IMR-90 (cell line): ENCODE measurements around the gene IGFBP3. TPM values are rescaled to one million over a fixed set of nuclear protein-coding genes. Genes with fewer than 3 reads are reported as not detected.

ENCODE experiments used
- ATAC-seq: fragments of 200-7000 bp; cut with Tn5 transposase; 2 replicates; pipeline ENCODE4 v1.9.1; 2020; ENCODE audit warnings: low read depth, mild to moderate bottlenecking, moderate library complexity
- BruUV-seq: library from RNA; stranded (reverse); fragments of 400-500 nt; replicated peaks from 2 replicates; lab custom pipeline; 2021; lab: Mats Ljungman, UMichigan
- CTCF ChIA-PET: fragments of 300-600 bp; formaldehyde crosslinking; extraction: SDS; loops from one replicate; lab custom pipeline; 2021; ENCODE audit warnings: antibody characterized with exemption; lab: Yijun Ruan, JAX
- POLR2A ChIA-PET: fragments of 300-600 bp; sonication (Branson Sonifier 250); formaldehyde crosslinking; loops from one replicate; lab custom pipeline; 2022; ENCODE audit warnings: antibody characterized with exemption; ENCODE audit not compliant: unreplicated experiment; lab: Charles Lee
- DNase-seq: peaks from one replicate; pipeline ENCODE4 v3.0.0; 2013
- H2AFZ ChIP-seq: replicated peaks from 2 replicates; pipeline ENCODE3; 2013; ENCODE audit warnings: low read length, mild to moderate bottlenecking; ENCODE audit not compliant: poor library complexity
- H2AK5ac ChIP-seq: 2 replicates; pipeline ENCODE4 v1.6.1; 2013; ENCODE audit warnings: low read depth, low read length, inconsistent platforms
- H2AK9ac ChIP-seq: replicated peaks from 2 replicates; pipeline ENCODE3; 2013; ENCODE audit warnings: mild to moderate bottlenecking, low read depth, low read length, moderate library complexity; ENCODE audit not compliant: poor library complexity
- H2BK120ac ChIP-seq: 2 replicates; pipeline ENCODE4 v1.6.1; 2013; ENCODE audit warnings: low read depth, low read length, inconsistent platforms
- H2BK15ac ChIP-seq: 3 replicates; pipeline ENCODE4 v1.6.1; 2013; ENCODE audit warnings: low read depth, low read length, inconsistent platforms
- H2BK20ac ChIP-seq: 2 replicates; pipeline ENCODE4 v1.6.1; 2013; ENCODE audit warnings: low read depth, mild to moderate bottlenecking, inconsistent platforms, low read length, moderate library complexity
- H2BK5ac ChIP-seq: 2 replicates; pipeline ENCODE4 v1.6.1; 2013; ENCODE audit warnings: mild to moderate bottlenecking, low read depth, low read length, inconsistent platforms; ENCODE audit not compliant: poor library complexity, severe bottlenecking
- H3K14ac ChIP-seq: replicated peaks from 2 replicates; pipeline ENCODE4 v1.6.1; 2013; ENCODE audit warnings: low read depth, low read length, inconsistent platforms
- H3K18ac ChIP-seq: 2 replicates; pipeline ENCODE4 v1.6.1; 2013; ENCODE audit warnings: low read depth, low read length, control low read depth
- H3K23ac ChIP-seq: 2 replicates; pipeline ENCODE4 v1.6.1; 2013; ENCODE audit warnings: low read depth, low read length, inconsistent platforms
- H3K27ac ChIP-seq: 2 replicates; pipeline ENCODE4 v1.5.1; 2013; ENCODE audit warnings: mild to moderate bottlenecking, control low read depth, low read length; ENCODE audit not compliant: insufficient read depth
- H3K27me3 ChIP-seq: 2 replicates; pipeline ENCODE4 v1.6.1; 2013; ENCODE audit warnings: low read length; ENCODE audit not compliant: control insufficient read depth, insufficient read depth
- H3K36me3 ChIP-seq: 2 replicates; pipeline ENCODE4 v1.6.1; 2013; ENCODE audit warnings: low read length, mixed read lengths; ENCODE audit not compliant: control insufficient read depth, insufficient read depth
- H3K4ac ChIP-seq: 2 replicates; pipeline ENCODE4 v1.6.1; 2013; ENCODE audit warnings: low read depth, low read length, inconsistent platforms
- H3K4me1 ChIP-seq: 2 replicates; pipeline ENCODE4 v1.6.1; 2013; ENCODE audit warnings: low read length, mixed read lengths; ENCODE audit not compliant: control insufficient read depth, insufficient read depth
- H3K4me2 ChIP-seq: 2 replicates; pipeline ENCODE4 v1.6.1; 2013; ENCODE audit warnings: low read depth, mild to moderate bottlenecking, control low read depth, low read length, moderate library complexity
- H3K4me3 ChIP-seq: 2 replicates; pipeline ENCODE4 v1.5.1; 2013; ENCODE audit warnings: low read depth, mild to moderate bottlenecking, control low read depth, low read length, moderate library complexity; ENCODE audit not compliant: insufficient read depth
- H3K56ac ChIP-seq: 2 replicates; pipeline ENCODE4 v1.6.1; 2013; ENCODE audit warnings: low read length, inconsistent platforms; ENCODE audit not compliant: insufficient read depth; ENCODE audit errors: extremely low read depth
- H3K79me1 ChIP-seq, 2 experiments: 2 replicates each; pipeline ENCODE4 v1.6.1; 2013; ENCODE audit warnings: low read length in 2 of 2, inconsistent platforms in 1 of 2, low read depth in 1 of 2
- H3K9ac ChIP-seq: 2 replicates; pipeline ENCODE4 v1.6.1; 2013; ENCODE audit warnings: low read depth, low read length, control low read depth
- H3K9me1 ChIP-seq: 2 replicates; pipeline ENCODE4 v1.6.1; 2013; ENCODE audit warnings: low read length, inconsistent platforms; ENCODE audit not compliant: insufficient read depth
- H3K9me3 ChIP-seq: 2 replicates; pipeline ENCODE4 v1.6.1; 2013; ENCODE audit warnings: low read length; ENCODE audit not compliant: control insufficient read depth, insufficient read depth
- H4K20me1 ChIP-seq: 2 replicates; pipeline ENCODE4 v1.6.1; 2013; ENCODE audit warnings: low read length, inconsistent platforms; ENCODE audit not compliant: insufficient read depth
- H4K5ac ChIP-seq: 2 replicates; pipeline ENCODE4 v1.6.1; 2013; ENCODE audit warnings: mild to moderate bottlenecking, low read depth, low read length, control low read depth
- H4K8ac ChIP-seq, 2 experiments: 2 replicates each; pipeline ENCODE4 v1.6.1; 2013; ENCODE audit warnings: low read depth in 2 of 2, low read length in 2 of 2, control low read depth in 1 of 2, inconsistent platforms in 1 of 2
- H4K91ac ChIP-seq: 2 replicates; pipeline ENCODE4 v1.6.1; 2013; ENCODE audit warnings: low read depth, low read length, inconsistent platforms; ENCODE audit not compliant: insufficient read depth
- BHLHE40 ChIP-seq: fragments of 150-350 bp; IDR thresholded peaks from 2 replicates; pipeline ENCODE4 v1.6.1; 2016; ENCODE audit warnings: mild to moderate bottlenecking, low read depth, low read length
- CEBPB ChIP-seq: IDR thresholded peaks from 2 replicates; pipeline ENCODE4 v1.6.1; 2012; ENCODE audit warnings: low read depth, low read length, improper control_type of control experiment
- ELK1 ChIP-seq: fragments of 150-350 bp; IDR thresholded peaks from 2 replicates; pipeline ENCODE4 v1.6.1; 2016; ENCODE audit warnings: low read depth, mild to moderate bottlenecking, low read length, moderate library complexity, borderline replicate concordance
- FOS ChIP-seq: fragments of 150-350 bp; IDR thresholded peaks from 2 replicates; pipeline ENCODE4 v1.6.1; 2016; ENCODE audit warnings: low read depth, low read length
- MAFK ChIP-seq: IDR thresholded peaks from 2 replicates; pipeline ENCODE4 v1.6.1; 2012; ENCODE audit warnings: low read depth, low read length, improper control_type of control experiment
- MAZ ChIP-seq: IDR thresholded peaks from 2 replicates; pipeline ENCODE4 v1.6.1; 2012; ENCODE audit warnings: low read depth, mild to moderate bottlenecking, low read length, improper control_type of control experiment, moderate library complexity, borderline replicate concordance
- WGBS, 2 experiments: methylation state at CpG; one replicate each; pipeline versions ENCODE4 v1.1.5 to v1.1.7; 2013; ENCODE audit warnings: missing lambda C conversion rate in 2 of 2; ENCODE audit not compliant: insufficient read length in 1 of 2; ENCODE audit errors: extremely low coverage in 2 of 2; 5-methylcytosine and 5-hydroxymethylcytosine counted together
- dilution Hi-C: fragments of 300-500 bp; cut with HindIII; formaldehyde crosslinking; loops from one replicate; pipeline ENCODE4 v1.14.3; 2018; ENCODE audit warnings: low sequenced_read_pairs; ENCODE audit not compliant: unreplicated experiment
- in situ Hi-C: fragments of 300-500 bp; cut with MboI; formaldehyde crosslinking; loops from 3 replicates; pipeline ENCODE4 v1.14.3; 2019; ENCODE audit warnings: low sequenced_read_pairs, inconsistent platforms, mixed read lengths
- intact Hi-C: fragments of 100-400 bp; cut with micrococcal nuclease; formaldehyde crosslinking; loops from 2 replicates; pipeline ENCODE4 v1.10.0; 2022
- polyA plus RNA-seq, 3 experiments: library from polyadenylated mRNA; depleted of rRNA; stranded (reverse); fragments of >200 nt; gene quantifications; 2 replicates each; pipeline ENCODE4 v1.2.3, GENCODE V29; 2012; ENCODE audit warnings: low replicate concordance in 1 of 3
- total RNA-seq: library from RNA; depleted of rRNA; stranded (reverse); fragments of >200 nt; gene quantifications from 2 replicates; pipeline ENCODE4 v1.2.3, GENCODE V29; 2012

Gene IGFBP3
- total and polyA plus RNA-seq, 2 of the 4 experiments (the other 2 are of a cell fraction): 272 to 601 TPM

DNA sequence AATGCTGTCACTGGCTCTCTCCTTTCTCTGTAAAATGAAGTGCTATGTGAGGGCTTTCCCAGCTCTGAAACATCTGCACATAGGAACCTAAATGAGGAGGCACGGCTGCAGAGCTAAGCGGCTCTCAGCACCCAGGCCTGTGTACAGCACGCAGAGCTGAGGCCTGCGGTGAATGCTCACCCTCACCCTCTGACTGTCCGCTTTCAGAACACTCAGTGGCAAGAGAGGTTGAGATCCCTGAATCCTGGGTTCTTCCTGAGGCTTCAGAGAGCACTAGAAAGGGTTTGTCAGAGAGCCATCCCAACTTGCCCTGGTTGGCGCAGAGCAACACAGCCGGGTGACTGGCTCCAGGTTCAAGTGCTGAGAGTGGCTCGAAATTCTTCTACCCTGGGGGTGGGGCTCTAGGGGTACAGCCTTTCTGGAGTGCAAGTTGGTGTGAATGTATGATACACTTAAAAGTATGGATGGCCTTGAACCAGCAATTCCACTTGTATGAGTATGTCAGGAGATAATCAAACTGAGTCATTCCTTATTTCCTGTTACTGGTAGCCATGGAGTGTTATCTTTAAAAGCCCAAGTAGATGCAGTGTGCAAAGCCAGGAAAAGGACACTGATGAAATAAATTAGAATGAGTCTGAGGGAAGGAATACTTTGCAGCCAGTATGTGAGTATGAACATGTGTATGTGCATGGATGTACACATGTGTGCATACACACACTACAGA lies 46.5 kb downstream of the IGFBP3 start:
- H2BK120ac ChIP-seq: peak overlapping the region; percentile 97
- H3K56ac ChIP-seq: no peak overlapping the region; the same call in 1 of the 2 replicates
- H2BK20ac ChIP-seq: peak overlapping the region; percentile 93
- peak overlapping the region; percentile 5; the same call in 1 of the 2 replicates for H4K5ac ChIP-seq
- H3K14ac ChIP-seq: peak overlapping the region; percentile 91
- ChIA-PET CTCF (interaction anchor here (0.6 to 0.8 kb wide), 2 partner anchors 20 to 1228 kb away, joined by 4 to 10 read pairs; no protein-coding TSS in a partner anchor), POLR2A (no interaction called here)
- H3K4ac ChIP-seq: peak overlapping the region; percentile 94
- TF ChIP-seq BHLHE40 (0 out of 2 replicates have a peak, but pooled peaks have one; percentile 7), ELK1 (no peak), CEBPB (peak; percentile 60; the same call in 1 of the 2 replicates), MAFK (0 out of 2 replicates have a peak, but pooled peaks have one; percentile 2), FOS (peak; percentile 79), MAZ (no peak)
- peak overlapping the region; percentile 74 for H2BK15ac ChIP-seq
- H2AK5ac ChIP-seq: peak overlapping the region; percentile 87
- peak overlapping the region; percentile 45 to 53 for H4K8ac ChIP-seq
- no peak overlapping the region for H3K4me2 ChIP-seq
- H3K9ac ChIP-seq: no peak overlapping the region
- no peaks in the 10 kb centered on the region for H3K27me3 ChIP-seq
- peaks cover 16% of the 10 kb centered on the region for H3K9me1 ChIP-seq
- peaks cover 3% of the 10 kb centered on the region for H3K9me3 ChIP-seq
- BruUV-seq: no TSS peak
- in situ Hi-C loops: loop anchor here (25.0 kb wide), 1 partner anchor 212 kb away; no protein-coding TSS in a partner anchor
- peak overlapping the region; percentile 91 for H4K91ac ChIP-seq
- H2BK5ac ChIP-seq: peak overlapping the region; percentile 60
- peak overlapping the region; percentile 85 for H2AFZ ChIP-seq
- H4K20me1 ChIP-seq: no peaks in the 10 kb centered on the region
- peak; percentile 89 for ATAC-seq
- no peaks in the 10 kb centered on the region for H3K79me1 ChIP-seq
- dilution Hi-C loops: no loop called here
- H3K4me1 ChIP-seq: peaks cover 4% of the 10 kb centered on the region
- intact Hi-C loops: no loop called here
- peak overlapping the region; percentile 75 for H2AK9ac ChIP-seq
- H3K4me3 ChIP-seq: no peak overlapping the region
- WGBS, 2 experiments: no CpG with 5 or more reads among the region's 8 CpGs
- H3K18ac ChIP-seq: peak overlapping the region; percentile 8; the same call in 1 of the 2 replicates
- H3K27ac ChIP-seq: peak overlapping the region; percentile 1
- DNase-seq: peak; percentile 94
- H3K36me3 ChIP-seq: no peaks in the 10 kb centered on the region
- peak overlapping the region; percentile 77 for H3K23ac ChIP-seq
